NCI-H446 (cell line): Measurements from ENCODE around the gene OR10D3.
"Not testable (repeated sequence)": the region's sequence is repeated elsewhere in the genome, so short reads cannot be mapped to it uniquely, and the experiment has no call there.

Experiments
- DNase-seq, 2 experiments: peaks; one replicate each; lab custom pipeline; 2025; lab: John Stamatoyannopoulos, UW

The OR10D3 gene

DNA sequence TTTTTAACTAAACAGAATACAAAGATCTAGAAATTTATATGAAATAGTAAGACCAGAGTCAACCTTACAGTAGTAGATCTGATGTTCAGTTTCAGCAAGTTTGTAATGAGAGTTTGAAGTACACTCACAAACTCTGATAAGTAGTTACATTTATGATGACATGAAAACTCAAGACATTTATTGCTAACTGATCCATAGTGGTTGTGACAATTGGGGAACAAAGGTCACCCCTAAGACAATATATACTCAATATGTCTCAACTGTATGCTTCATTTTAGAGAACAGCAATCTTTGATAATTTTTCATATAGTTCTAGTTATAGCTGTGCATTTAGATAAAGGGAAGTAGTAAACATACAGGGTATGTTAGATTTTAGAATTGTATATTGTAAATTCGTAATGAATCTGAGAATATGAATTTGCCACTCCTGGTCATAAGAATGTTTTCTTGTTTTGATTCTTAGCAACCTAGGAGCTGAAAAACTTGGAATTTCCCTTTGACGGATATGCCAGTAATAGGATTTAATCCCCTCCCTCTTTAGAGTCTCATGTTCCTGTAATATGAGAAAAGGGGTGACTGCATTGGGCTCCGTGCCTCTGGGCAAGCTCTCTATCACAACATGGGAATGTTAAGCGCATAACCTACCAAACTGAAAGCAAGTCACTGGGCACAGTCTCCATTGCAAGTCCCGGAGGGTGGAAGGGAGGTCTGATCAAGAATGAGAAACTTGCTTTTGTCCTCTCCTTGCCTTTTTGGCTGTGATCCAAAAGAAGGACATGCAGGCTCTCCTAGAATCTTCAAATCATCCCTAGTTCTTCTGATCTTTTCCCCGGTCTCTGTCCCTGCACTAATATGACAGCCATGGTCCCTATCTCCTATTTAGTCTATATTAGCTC is 11.4 kb downstream of the OR10D3 start:
- no peak for DNase-seq

DNA sequence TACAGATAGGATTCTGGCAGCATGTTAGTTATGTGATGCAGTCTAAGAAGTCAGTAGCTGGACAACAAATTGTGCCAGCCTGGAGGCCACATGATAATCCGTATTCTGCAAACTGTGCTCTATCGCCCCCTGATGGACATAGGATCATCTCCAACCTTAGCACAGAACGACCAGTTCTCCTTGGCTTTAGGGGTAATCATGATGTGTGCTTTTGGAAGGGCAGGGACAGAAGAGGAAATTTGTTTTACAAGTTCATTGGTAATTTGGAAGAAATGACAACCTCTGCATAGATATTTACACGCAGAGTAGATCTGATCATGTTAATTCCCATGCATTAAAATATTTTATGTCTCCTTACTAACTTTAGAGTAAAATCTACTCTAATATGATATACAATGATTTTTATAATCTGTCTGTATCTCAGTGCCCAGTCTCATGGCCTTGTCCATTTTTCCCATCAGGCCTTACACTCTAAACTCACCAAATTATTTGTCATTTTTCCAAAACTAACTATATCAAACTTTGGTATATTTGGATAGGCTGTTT is 12.1 kb downstream of the OR10D3 start:
- peak; percentile 50 to 71 for DNase-seq

DNA sequence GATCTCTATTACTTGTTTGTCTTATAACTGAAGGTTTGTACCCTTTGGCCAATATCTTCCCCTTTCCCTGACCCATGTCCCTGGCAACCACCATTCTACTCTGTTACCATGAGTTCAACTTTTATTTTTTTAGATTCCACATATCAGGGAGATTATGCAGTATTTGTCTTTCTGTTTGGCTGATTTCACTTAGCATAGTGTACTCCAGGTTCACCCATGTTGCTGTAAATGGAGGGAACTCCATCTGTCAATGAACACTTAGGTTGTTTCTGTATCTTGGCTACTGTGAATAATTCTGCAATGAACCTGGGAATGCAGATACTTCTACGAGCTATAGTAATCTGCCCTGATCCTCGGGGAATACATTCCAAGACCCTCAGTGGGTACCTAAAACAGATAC is 14.9 kb downstream of the OR10D3 start:
- DNase-seq = no peak

DNA sequence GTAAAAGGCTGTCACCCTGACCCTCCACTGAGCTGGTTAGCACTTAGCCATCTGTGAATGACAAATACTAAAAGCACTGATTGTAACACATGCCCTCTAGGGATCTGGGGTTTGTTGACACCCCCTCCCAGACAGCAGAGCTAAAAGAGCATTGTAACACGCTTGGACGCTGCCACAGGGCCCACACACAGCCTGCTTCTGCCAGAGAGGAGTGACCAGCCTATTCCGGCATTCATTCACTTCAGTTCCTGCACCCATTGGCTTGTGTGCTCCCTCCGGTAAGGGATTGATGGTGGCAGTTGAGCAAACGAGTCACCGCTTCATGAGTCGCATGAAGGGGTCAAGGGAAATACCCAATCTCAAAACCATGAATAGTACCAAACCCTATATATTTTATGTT is 15.8 kb downstream of the OR10D3 start:
- DNase-seq = no peak

DNA sequence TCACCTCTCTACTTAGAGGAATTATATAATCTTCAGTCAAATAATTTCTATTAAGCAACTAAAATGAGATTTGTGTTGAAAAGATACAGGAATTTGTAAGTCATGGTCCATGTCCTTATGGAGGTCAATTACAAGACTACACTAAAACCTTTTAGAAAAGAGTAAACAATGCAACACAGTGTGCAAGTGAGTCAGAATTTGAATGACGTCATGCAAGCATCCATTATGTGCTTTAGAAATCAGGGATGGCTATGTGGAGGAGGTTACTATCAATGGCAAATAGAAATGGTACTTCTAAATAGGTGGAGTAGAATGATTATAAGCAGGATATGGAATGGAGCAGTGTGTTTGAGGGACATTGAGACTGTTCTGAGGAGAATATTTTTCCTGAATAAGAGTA is 16.6 kb downstream of the OR10D3 start:
- DNase-seq = no peak

GRCh38 chr11:124200671-124201070 is 17.5 kb downstream of the OR10D3 start:
- DNase-seq = no peak

DNA sequence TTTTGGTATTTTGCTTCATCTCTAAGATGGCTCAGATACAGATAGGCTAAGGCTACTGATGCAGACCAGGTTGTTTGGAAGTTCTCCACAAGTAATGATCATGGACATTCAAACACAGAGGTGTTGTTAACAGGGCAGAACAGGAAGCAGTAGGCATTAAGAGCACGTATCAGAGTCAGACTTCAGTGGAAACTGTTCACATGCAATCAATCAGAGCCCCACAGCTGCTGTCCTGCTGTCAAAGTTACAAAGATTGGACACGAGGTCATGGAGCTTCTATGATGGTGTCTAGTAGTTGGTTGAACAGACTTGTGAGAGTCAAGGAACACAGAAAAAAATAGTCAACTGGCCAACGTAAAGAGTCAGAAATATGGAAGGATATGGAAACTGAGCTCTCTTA is 19.8 kb downstream of the OR10D3 start:
- DNase-seq = no peak

DNA sequence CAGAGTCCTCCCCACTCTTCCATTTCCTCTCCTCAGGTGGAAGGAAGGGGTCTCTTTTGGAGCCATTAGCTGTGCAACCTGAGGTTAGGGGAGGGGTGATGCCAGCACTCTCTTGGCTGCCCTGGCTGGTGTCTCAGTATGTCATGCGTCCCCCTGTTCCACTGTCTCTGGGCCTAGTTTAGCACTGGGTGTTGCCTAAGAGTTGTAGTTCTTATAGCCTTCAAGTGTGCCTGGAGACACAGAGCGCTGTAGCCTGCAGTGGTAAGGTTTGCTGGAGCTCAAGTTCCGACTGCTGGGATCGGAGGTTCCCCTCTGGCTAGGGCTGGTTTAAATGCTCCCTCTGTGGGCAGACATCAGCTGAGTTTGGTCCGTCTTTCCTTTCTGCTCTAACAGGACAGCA is 20.9 kb downstream of the OR10D3 start:
- DNase-seq = no peak

- DNase-seq = no peak
Observed at GRCh38 chr11:124207102-124207792, 24.1 kb downstream of the OR10D3 start.

DNA sequence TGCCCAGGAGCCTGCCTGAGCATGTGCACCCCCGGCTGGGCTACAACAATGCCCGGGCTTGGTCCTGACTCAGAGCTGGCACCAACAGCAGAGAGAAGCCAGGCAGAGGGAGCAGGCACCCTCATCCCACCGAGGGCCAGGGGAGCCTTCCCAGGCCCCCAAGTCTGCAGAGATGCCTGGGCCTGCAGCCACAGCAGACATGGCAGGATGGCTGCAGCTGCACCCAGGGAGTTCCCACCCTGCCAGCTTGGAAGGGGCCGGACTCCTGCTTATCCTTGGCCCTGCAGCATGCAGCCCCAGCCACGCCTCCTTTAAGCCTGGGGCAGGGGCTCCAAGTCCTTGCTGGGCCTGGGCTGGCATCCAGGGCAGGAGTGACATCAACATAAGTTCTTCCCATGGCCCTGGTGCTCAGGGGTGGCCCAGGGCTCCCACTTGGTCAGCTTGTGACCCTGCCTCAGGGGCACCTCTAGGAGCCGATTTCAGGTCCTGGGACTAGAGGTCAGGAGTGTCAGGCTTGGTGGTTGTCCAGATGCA is 26.7 kb downstream of the OR10D3 start:
- no peak for DNase-seq

GRCh38 chr11:124210421-124210820 is 27.3 kb downstream of the OR10D3 start:
- DNase-seq = no peak

DNA sequence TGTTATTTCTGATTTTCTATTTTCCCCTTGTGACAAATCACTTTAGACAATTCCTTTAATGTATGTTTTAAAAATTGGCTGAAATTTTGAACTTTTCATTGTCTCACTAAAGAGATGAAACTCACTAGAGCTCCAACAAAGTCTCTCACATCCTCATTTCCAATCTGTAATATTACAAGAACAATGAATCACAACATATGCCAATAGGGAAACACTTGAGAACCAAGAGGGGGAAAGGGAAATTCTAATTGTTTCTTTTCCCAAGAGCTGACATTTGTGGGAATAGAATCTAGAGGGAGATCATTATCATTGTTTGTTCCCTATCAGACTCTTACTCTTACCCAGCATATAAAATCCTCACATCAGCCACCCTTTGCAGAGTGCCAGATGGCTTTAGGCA is 28.2 kb downstream of the OR10D3 start:
- no peak for DNase-seq

- DNase-seq = no peak
Observed at GRCh38 chr11:124214027-124214426, 30.9 kb downstream of the OR10D3 start.

- DNase-seq = no peak
Observed at GRCh38 chr11:124219126-124219525, 36.0 kb downstream of the OR10D3 start.

GRCh38 chr11:124222407-124222806 is 39.3 kb downstream of the OR10D3 start:
- no peak for DNase-seq

- not testable (repeated sequence) for DNase-seq
Observed at GRCh38 chr11:124224618-124225423, 41.7 kb downstream of the OR10D3 start.

GRCh38 chr11:124225471-124225870 is 42.3 kb downstream of the OR10D3 start:
- no peak for DNase-seq

DNA sequence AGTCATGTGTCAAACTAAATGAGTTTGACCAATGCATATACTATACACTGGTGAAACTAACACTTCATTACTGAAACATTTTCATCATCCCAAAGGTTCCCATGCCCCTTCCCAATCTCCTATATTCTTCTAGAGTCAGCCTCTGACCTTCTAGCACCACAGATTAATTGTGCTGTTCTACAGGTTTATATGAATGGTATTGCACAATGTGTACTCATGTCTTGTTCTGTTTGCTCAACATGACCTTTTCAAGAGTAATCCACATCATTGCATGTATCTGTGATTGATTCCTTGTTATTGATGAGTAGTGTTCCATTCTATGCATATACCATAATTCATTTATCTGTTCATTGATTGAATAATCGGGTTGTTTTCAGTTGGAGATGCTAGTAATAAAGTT is 50.2 kb downstream of the OR10D3 start:
- no peak for DNase-seq
